ENCODE measurements around the gene HDAC10.

DNA sequence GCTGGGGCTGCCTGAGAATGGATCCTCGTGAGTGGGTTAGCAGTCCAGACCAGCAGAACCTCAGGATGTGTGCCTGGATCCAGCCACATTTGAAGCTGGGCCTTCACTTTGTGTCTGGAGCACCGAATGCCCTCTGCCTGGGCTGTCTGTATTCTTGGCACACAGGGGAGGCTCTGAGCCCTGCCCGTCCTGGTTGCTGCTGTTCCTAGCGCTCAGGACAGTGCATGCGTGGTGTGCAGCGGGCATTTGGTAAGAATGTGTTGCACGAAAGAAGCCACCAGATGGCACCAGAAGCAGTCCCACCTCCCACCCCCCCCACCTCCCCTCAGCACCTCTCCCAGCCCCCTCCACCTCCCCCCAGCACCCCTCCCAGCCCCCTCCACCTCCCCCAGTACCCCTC is 23.2 kb upstream of the HDAC10 start:
- TF ChIP-seq SMAD1 (IDR thresholded peaks at IDR 0.05; ENCODE audit: low read depth, partially characterized antibody) (no peak), RUNX3 (IDR thresholded peaks at IDR 0.05; ENCODE audit: low read length) (no peak), SREBF1 (IDR thresholded peaks at IDR 0.05; ENCODE audit: low read length) (no peak), HDAC6 (IDR thresholded peaks at IDR 0.05; ENCODE audit: unreplicated experiment) (no peak), POLR2A (IDR thresholded peaks at IDR 0.05; ENCODE audit: low read depth, low read length) (no peak), CREM (IDR thresholded peaks at IDR 0.05; ENCODE audit: low read depth) (no peak), SP1 (IDR thresholded peaks at IDR 0.05; ENCODE audit: low read depth, low read length) (no peak)
- TF ChIP-seq, protein P1, sequence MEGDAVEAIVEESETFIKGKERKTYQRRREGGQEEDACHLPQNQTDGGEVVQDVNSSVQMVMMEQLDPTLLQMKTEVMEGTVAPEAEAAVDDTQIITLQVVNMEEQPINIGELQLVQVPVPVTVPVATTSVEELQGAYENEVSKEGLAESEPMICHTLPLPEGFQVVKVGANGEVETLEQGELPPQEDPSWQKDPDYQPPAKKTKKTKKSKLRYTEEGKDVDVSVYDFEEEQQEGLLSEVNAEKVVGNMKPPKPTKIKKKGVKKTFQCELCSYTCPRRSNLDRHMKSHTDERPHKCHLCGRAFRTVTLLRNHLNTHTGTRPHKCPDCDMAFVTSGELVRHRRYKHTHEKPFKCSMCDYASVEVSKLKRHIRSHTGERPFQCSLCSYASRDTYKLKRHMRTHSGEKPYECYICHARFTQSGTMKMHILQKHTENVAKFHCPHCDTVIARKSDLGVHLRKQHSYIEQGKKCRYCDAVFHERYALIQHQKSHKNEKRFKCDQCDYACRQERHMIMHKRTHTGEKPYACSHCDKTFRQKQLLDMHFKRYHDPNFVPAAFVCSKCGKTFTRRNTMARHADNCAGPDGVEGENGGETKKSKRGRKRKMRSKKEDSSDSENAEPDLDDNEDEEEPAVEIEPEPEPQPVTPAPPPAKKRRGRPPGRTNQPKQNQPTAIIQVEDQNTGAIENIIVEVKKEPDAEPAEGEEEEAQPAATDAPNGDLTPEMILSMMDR (IDR thresholded peaks at IDR 0.05 in 2 of 3, conservative IDR thresholded peaks at IDR 0.05 in 1 of 3; ENCODE audit: control insufficient read depth in 2 of 3, extremely low read depth in 1 of 3, insufficient read depth in 1 of 3, low read depth in 3 of 3, low read length in 3 of 3), result peak; percentile 20 to 49 (median 40); a peak in 4 of 6 replicates
- TF ChIP-seq, protein P2, sequence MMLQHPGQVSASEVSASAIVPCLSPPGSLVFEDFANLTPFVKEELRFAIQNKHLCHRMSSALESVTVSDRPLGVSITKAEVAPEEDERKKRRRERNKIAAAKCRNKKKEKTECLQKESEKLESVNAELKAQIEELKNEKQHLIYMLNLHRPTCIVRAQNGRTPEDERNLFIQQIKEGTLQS (IDR thresholded peaks at IDR 0.05; ENCODE audit: borderline replicate concordance, extremely low read depth, low read depth, low read length), result no peak
- TF ChIP-seq, protein P3, sequence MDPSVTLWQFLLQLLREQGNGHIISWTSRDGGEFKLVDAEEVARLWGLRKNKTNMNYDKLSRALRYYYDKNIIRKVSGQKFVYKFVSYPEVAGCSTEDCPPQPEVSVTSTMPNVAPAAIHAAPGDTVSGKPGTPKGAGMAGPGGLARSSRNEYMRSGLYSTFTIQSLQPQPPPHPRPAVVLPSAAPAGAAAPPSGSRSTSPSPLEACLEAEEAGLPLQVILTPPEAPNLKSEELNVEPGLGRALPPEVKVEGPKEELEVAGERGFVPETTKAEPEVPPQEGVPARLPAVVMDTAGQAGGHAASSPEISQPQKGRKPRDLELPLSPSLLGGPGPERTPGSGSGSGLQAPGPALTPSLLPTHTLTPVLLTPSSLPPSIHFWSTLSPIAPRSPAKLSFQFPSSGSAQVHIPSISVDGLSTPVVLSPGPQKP (IDR thresholded peaks at IDR 0.05; ENCODE audit: low read depth, low read length), result no peak
- TF ChIP-seq, protein P4, sequence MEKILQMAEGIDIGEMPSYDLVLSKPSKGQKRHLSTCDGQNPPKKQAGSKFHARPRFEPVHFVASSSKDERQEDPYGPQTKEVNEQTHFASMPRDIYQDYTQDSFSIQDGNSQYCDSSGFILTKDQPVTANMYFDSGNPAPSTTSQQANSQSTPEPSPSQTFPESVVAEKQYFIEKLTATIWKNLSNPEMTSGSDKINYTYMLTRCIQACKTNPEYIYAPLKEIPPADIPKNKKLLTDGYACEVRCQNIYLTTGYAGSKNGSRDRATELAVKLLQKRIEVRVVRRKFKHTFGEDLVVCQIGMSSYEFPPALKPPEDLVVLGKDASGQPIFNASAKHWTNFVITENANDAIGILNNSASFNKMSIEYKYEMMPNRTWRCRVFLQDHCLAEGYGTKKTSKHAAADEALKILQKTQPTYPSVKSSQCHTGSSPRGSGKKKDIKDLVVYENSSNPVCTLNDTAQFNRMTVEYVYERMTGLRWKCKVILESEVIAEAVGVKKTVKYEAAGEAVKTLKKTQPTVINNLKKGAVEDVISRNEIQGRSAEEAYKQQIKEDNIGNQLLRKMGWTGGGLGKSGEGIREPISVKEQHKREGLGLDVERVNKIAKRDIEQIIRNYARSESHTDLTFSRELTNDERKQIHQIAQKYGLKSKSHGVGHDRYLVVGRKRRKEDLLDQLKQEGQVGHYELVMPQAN (conservative IDR thresholded peaks at IDR 0.05), result no peak
- TF ChIP-seq, protein P5, sequence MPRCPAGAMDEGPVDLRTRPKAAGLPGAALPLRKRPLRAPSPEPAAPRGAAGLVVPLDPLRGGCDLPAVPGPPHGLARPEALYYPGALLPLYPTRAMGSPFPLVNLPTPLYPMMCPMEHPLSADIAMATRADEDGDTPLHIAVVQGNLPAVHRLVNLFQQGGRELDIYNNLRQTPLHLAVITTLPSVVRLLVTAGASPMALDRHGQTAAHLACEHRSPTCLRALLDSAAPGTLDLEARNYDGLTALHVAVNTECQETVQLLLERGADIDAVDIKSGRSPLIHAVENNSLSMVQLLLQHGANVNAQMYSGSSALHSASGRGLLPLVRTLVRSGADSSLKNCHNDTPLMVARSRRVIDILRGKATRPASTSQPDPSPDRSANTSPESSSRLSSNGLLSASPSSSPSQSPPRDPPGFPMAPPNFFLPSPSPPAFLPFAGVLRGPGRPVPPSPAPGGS (IDR thresholded peaks at IDR 0.05; ENCODE audit: borderline replicate concordance, insufficient read depth, low read depth, low read length, poor library complexity, severe bottlenecking), result no peak

Measured in GM12878 (cell line).